Stimulated activated effector memory CD8-positive, alpha-beta T cell treated with anti-CD3 and anti-CD28 coated beads, Interleukin-12 subunit alpha, Interleukin-12 subunit beta, amount 100 ng/mL, for 72 hours (primary cell): Measurements from ENCODE around the gene KISS1.

Experiments
- ATAC-seq: fragments of 150-1000 bp; cut with Tn5 transposase; 2 replicates; pipeline ENCODE4 v1.10.0; 2021
- DNase-seq, 2 donors: peaks; one replicate each; pipeline ENCODE4 v3.0.0; 2021 to 2022; ENCODE audit warnings: low spot score in 2 of 2
- H3K27ac Mint-ChIP-seq: one replicate; pipeline ENCODE4 v1.8.0; 2022; ENCODE audit warnings: mild to moderate bottlenecking, mixed read lengths
- H3K36me3 Mint-ChIP-seq: one replicate; pipeline ENCODE4 v1.8.0; 2022; ENCODE audit warnings: mild to moderate bottlenecking, mixed read lengths
- H3K4me1 Mint-ChIP-seq: one replicate; pipeline ENCODE4 v1.8.0; 2022; ENCODE audit warnings: mixed read lengths
- H3K4me3 Mint-ChIP-seq: one replicate; pipeline ENCODE4 v1.8.0; 2022; ENCODE audit warnings: mild to moderate bottlenecking, mixed read lengths
- H3K9me3 Mint-ChIP-seq: one replicate; pipeline ENCODE4 v1.8.0; 2022; ENCODE audit warnings: mixed read lengths

Gene KISS1

GRCh38 chr1:204223129-204223860, 27.0 kb upstream of the KISS1 start:
- ATAC-seq (no peak), DNase-seq (no peak)
- no peaks in the 10 kb centered on the region for H3K36me3 Mint-ChIP-seq
- H3K27ac Mint-ChIP-seq = no peak overlapping the region
- H3K4me3 Mint-ChIP-seq = no peak overlapping the region
- H3K4me1 Mint-ChIP-seq = peaks cover 7% of the 10 kb centered on the region
- H3K9me3 Mint-ChIP-seq = no peaks in the 10 kb centered on the region

- Mint-ChIP-seq H3K9me3 (no peaks in the 10 kb centered on the region), H3K4me1 (peaks cover 13% of the 10 kb centered on the region), H3K27ac (no peak overlapping the region), H3K4me3 (no peak overlapping the region), H3K36me3 (no peaks in the 10 kb centered on the region)
- DNase-seq = no peak
- ATAC-seq = no peak
Measured at GRCh38 chr1:204222764-204223055, 26.4 kb upstream of the KISS1 start.

- DNase-seq (no peak), ATAC-seq (no peak)
- Mint-ChIP-seq H3K4me3 (no peak overlapping the region), H3K27ac (no peak overlapping the region), H3K4me1 (peaks cover 14% of the 10 kb centered on the region), H3K36me3 (no peaks in the 10 kb centered on the region), H3K9me3 (no peaks in the 10 kb centered on the region)
Measured at GRCh38 chr1:204222006-204222763, 25.9 kb upstream of the KISS1 start.

- H3K4me1 Mint-ChIP-seq = peaks cover 14% of the 10 kb centered on the region
- no peaks in the 10 kb centered on the region for H3K9me3 Mint-ChIP-seq
- no peak overlapping the region for H3K27ac Mint-ChIP-seq
- ATAC-seq (no peak), DNase-seq (no peak)
- H3K36me3 Mint-ChIP-seq = no peaks in the 10 kb centered on the region
- H3K4me3 Mint-ChIP-seq = no peak overlapping the region
Measured at GRCh38 chr1:204221271-204221670, 25.0 kb upstream of the KISS1 start.

GRCh38 chr1:204219971-204220616, 23.8 kb upstream of the KISS1 start:
- Mint-ChIP-seq H3K27ac (no peak overlapping the region), H3K36me3 (no peaks in the 10 kb centered on the region), H3K9me3 (no peaks in the 10 kb centered on the region), H3K4me1 (peaks cover 14% of the 10 kb centered on the region), H3K4me3 (no peak overlapping the region)
- no peak for DNase-seq
- no peak for ATAC-seq

- no peak for DNase-seq
- Mint-ChIP-seq H3K4me1 (peaks cover 22% of the 10 kb centered on the region), H3K27ac (peak overlapping the region; percentile 5), H3K9me3 (no peaks in the 10 kb centered on the region), H3K36me3 (no peaks in the 10 kb centered on the region), H3K4me3 (no peak overlapping the region)
- ATAC-seq = no peak
Measured at GRCh38 chr1:204218552-204218951, 22.3 kb upstream of the KISS1 start.

GRCh38 chr1:204217648-204218000, 21.3 kb upstream of the KISS1 start:
- Mint-ChIP-seq H3K4me1 (peaks cover 22% of the 10 kb centered on the region), H3K36me3 (no peaks in the 10 kb centered on the region), H3K4me3 (no peak overlapping the region), H3K9me3 (no peaks in the 10 kb centered on the region), H3K27ac (peak overlapping the region; percentile 5)
- DNase-seq = no peak
- no peak for ATAC-seq

GRCh38 chr1:204216880-204217647, 20.8 kb upstream of the KISS1 start:
- no peak for DNase-seq
- Mint-ChIP-seq H3K4me1 (peaks cover 22% of the 10 kb centered on the region), H3K9me3 (no peaks in the 10 kb centered on the region), H3K4me3 (no peak overlapping the region), H3K36me3 (no peaks in the 10 kb centered on the region), H3K27ac (no peak overlapping the region)
- no peak for ATAC-seq

- DNase-seq (no peak), ATAC-seq (no peak)
- Mint-ChIP-seq H3K27ac (no peak overlapping the region), H3K4me1 (peaks cover 22% of the 10 kb centered on the region), H3K36me3 (no peaks in the 10 kb centered on the region), H3K4me3 (no peak overlapping the region), H3K9me3 (no peaks in the 10 kb centered on the region)
Measured at GRCh38 chr1:204216236-204216635, 19.9 kb upstream of the KISS1 start.

- ATAC-seq (peak; percentile 59), DNase-seq (no peak)
- Mint-ChIP-seq H3K9me3 (no peaks in the 10 kb centered on the region), H3K36me3 (no peaks in the 10 kb centered on the region), H3K4me1 (peaks cover 22% of the 10 kb centered on the region), H3K4me3 (peak within 1 kb of the TSS; percentile 49), H3K27ac (no peak within 1 kb of the TSS)
Measured at GRCh38 chr1:204213668-204214662, 17.7 kb upstream of the KISS1 start, which contains the start of gene GOLT1A. TSS of gene GOLT1A (minus strand) at chr1:204213988. CDS start at chr1:204213906, 82 bp downstream.

GRCh38 chr1:204212715-204213114, 16.4 kb upstream of the KISS1 start:
- H3K4me1 Mint-ChIP-seq = peaks cover 10% of the 10 kb centered on the region

GRCh38 chr1:204211046-204211445, 14.8 kb upstream of the KISS1 start:
- H3K4me3 Mint-ChIP-seq = no peak overlapping the region
- H3K36me3 Mint-ChIP-seq = no peaks in the 10 kb centered on the region
- no peak overlapping the region for H3K27ac Mint-ChIP-seq
- ATAC-seq (no peak), DNase-seq (no peak)
- H3K9me3 Mint-ChIP-seq = no peaks in the 10 kb centered on the region
- H3K4me1 Mint-ChIP-seq = peaks cover 14% of the 10 kb centered on the region

More at GRCh38 chr1:204212715-204213114, 16.4 kb upstream of the KISS1 start:
- Mint-ChIP-seq H3K9me3 (no peaks in the 10 kb centered on the region), H3K36me3 (no peaks in the 10 kb centered on the region), H3K27ac (no peak overlapping the region), H3K4me3 (no peak overlapping the region)
- ATAC-seq (no peak), DNase-seq (no peak)

- H3K27ac Mint-ChIP-seq = no peak overlapping the region
- peaks cover 6% of the 10 kb centered on the region for H3K4me1 Mint-ChIP-seq
- ATAC-seq = peak; percentile 93
- H3K9me3 Mint-ChIP-seq = no peaks in the 10 kb centered on the region
- DNase-seq = peak; percentile 84 to 85
- no peak overlapping the region for H3K4me3 Mint-ChIP-seq
- H3K36me3 Mint-ChIP-seq = no peaks in the 10 kb centered on the region
Measured at GRCh38 chr1:204207136-204207616, 10.9 kb upstream of the KISS1 start.

GRCh38 chr1:204206121-204206520, 9.8 kb upstream of the KISS1 start:
- Mint-ChIP-seq H3K9me3 (no peaks in the 10 kb centered on the region), H3K4me1 (peaks cover 6% of the 10 kb centered on the region), H3K27ac (no peak overlapping the region), H3K36me3 (no peaks in the 10 kb centered on the region), H3K4me3 (no peak overlapping the region)
- no peak for ATAC-seq
- DNase-seq = no peak
